H1 (cell line): Measurements from ENCODE around the gene SLC6A3.

ENCODE experiments used
- BRCA1 ChIP-seq: IDR thresholded peaks from 2 replicates; pipeline ENCODE4 v1.6.1; 2012; ENCODE audit warnings: low read depth, low read length, improper control_type of control experiment
- CTCF ChIP-seq, 3 experiments: IDR thresholded peaks; 1 replicate in 2 of 3; 2 replicates in 1 of 3; pipeline versions ENCODE4 v1.5.1 to v1.6.1; 2011; ENCODE audit warnings: low read length in 3 of 3, mild to moderate bottlenecking in 3 of 3, inconsistent platforms in 2 of 3, low read depth in 1 of 3, moderate library complexity in 1 of 3; ENCODE audit not compliant: insufficient read depth in 1 of 3; ENCODE audit errors: control extremely low read depth in 1 of 3
- EGR1 ChIP-seq: IDR thresholded peaks from 2 replicates; pipeline ENCODE4 v1.6.1; 2011; ENCODE audit warnings: low read depth, low read length, borderline replicate concordance
- EP300 ChIP-seq, 2 experiments: IDR thresholded peaks; 1 replicate in 1 of 2; 2 replicates in 1 of 2; pipeline ENCODE4 v1.6.1; 2011 to 2012; ENCODE audit warnings: low read depth in 2 of 2, low read length in 2 of 2, mild to moderate bottlenecking in 2 of 2, borderline replicate concordance in 1 of 2, inconsistent platforms in 1 of 2, moderate library complexity in 1 of 2
- KDM1A ChIP-seq: fragments of 200-600, 300-600 bp; sonication (generic); IDR thresholded peaks from 2 replicates; pipeline ENCODE4 v1.7.1; 2016; ENCODE audit warnings: mild to moderate bottlenecking, low read length, borderline replicate concordance
- MAX ChIP-seq: IDR thresholded peaks from 2 replicates; pipeline ENCODE4 v1.6.1; 2012; ENCODE audit warnings: inconsistent platforms
- POLR2A ChIP-seq, 2 experiments: IDR thresholded peaks; 1 replicate in 1 of 2; 2 replicates in 1 of 2; pipeline ENCODE4 v1.6.1; 2011; ENCODE audit warnings: low read depth in 2 of 2, low read length in 2 of 2, mild to moderate bottlenecking in 2 of 2; ENCODE audit errors: control extremely low read depth in 1 of 2
- RAD21 ChIP-seq, 2 experiments: IDR thresholded peaks in 1 of 2; conservative IDR thresholded peaks in 1 of 2; 2 replicates each; pipeline ENCODE4 v1.6.1; 2011; ENCODE audit warnings: low read depth in 2 of 2, low read length in 2 of 2, improper control_type of control experiment in 1 of 2, inconsistent platforms in 1 of 2, mild to moderate bottlenecking in 1 of 2, moderate library complexity in 1 of 2
- RXRA ChIP-seq: IDR thresholded peaks from 2 replicates; pipeline ENCODE4 v1.6.1; 2011; ENCODE audit warnings: low read depth, mild to moderate bottlenecking, low read length, moderate library complexity; ENCODE audit not compliant: insufficient read depth
- SUZ12 ChIP-seq: fragments of 200-600 bp; sonication (generic); IDR thresholded peaks from 2 replicates; pipeline ENCODE4 v1.6.1; 2012; ENCODE audit warnings: mild to moderate bottlenecking, inconsistent platforms, low read length, moderate library complexity, mixed read lengths
- TAF1 ChIP-seq: IDR thresholded peaks from 2 replicates; pipeline ENCODE4 v1.6.1; 2011; ENCODE audit warnings: mild to moderate bottlenecking, low read depth, low read length
- TBP ChIP-seq: IDR thresholded peaks from 2 replicates; pipeline ENCODE4 v1.6.1; 2011; ENCODE audit warnings: low read depth, low read length, improper control_type of control experiment
- TCF12 ChIP-seq: IDR thresholded peaks from 2 replicates; pipeline ENCODE4 v1.6.1; 2011; ENCODE audit warnings: low read depth, mild to moderate bottlenecking, low read length
- ZNF274 ChIP-seq: IDR thresholded peaks from 2 replicates; pipeline ENCODE4 v1.7.0; 2012; ENCODE audit warnings: low read length, borderline replicate concordance; ENCODE audit errors: extremely low read depth

- no peak for TF ChIP-seq TCF12
- TF ChIP-seq EGR1 = no peak
- no peak for TF ChIP-seq RAD21 (IDR thresholded peaks at IDR 0.05 in 1 of 2, conservative IDR thresholded peaks at IDR 0.05 in 1 of 2; ENCODE audit: low read depth in 2 of 2, low read length in 2 of 2)
- TF ChIP-seq CTCF (IDR thresholded peaks at IDR 0.05; ENCODE audit: control extremely low read depth in 1 of 3, insufficient read depth in 1 of 3, low read depth in 1 of 3, low read length in 3 of 3) = no peak
- no peak for TF ChIP-seq POLR2A (IDR thresholded peaks at IDR 0.05; ENCODE audit: control extremely low read depth in 1 of 2, low read depth in 2 of 2, low read length in 2 of 2)
- TF ChIP-seq TBP = no peak
- no peak for TF ChIP-seq SUZ12
- TF ChIP-seq EP300 (IDR thresholded peaks at IDR 0.05; ENCODE audit: borderline replicate concordance in 1 of 2, low read depth in 2 of 2, low read length in 2 of 2) = no peak
- no peak for TF ChIP-seq TAF1
- no peak for TF ChIP-seq BRCA1
- TF ChIP-seq MAX = no peak
- TF ChIP-seq ZNF274 = no peak
- TF ChIP-seq RXRA = no peak
- no peak for TF ChIP-seq KDM1A
Observed at GRCh38 chr5:1359713-1360112, 85.5 kb downstream of the SLC6A3 start.
